HepG2 (cell line): ENCODE data around the gene PPP4C. TPM values are rescaled to one million over a fixed set of nuclear protein-coding genes. Genes with fewer than 3 reads are reported as not detected.

Source experiments
- ATF6 ChIP-seq: sonication (generic); formaldehyde crosslinking; conservative IDR thresholded peaks from 2 replicates; pipeline ENCODE4 v1.4.0; 2020; ENCODE audit warnings: missing genetic modification reagents
- DR1 ChIP-seq: sonication (generic); formaldehyde crosslinking; IDR thresholded peaks from 2 replicates; pipeline ENCODE4 v1.8.0; 2021; ENCODE audit warnings: mild to moderate bottlenecking, missing genetic modification reagents, inconsistent platforms
- HMG20B ChIP-seq: conservative IDR thresholded peaks from 2 replicates; pipeline ENCODE4 v1.6.1; 2016; ENCODE audit warnings: missing genetic modification reagents, missing compliant biosample characterization
- KLF6 ChIP-seq: IDR thresholded peaks from 2 replicates; pipeline ENCODE4 v1.8.0; 2016; ENCODE audit warnings: missing biosample characterization, missing genetic modification reagents
- RFX5 ChIP-seq: IDR thresholded peaks from 2 replicates; pipeline ENCODE4 v1.6.1; 2011; ENCODE audit warnings: low read depth, low read length, improper control_type of control experiment
- SAP130 ChIP-seq: IDR thresholded peaks from 2 replicates; pipeline ENCODE4 v1.6.1; 2016; ENCODE audit warnings: low read depth
- TBX2 ChIP-seq: sonication (generic); formaldehyde crosslinking; IDR thresholded peaks from 2 replicates; pipeline ENCODE4 v1.5.0; 2020; ENCODE audit warnings: missing genetic modification reagents, mild to moderate bottlenecking, borderline replicate concordance
- TCF12 ChIP-seq, 2 experiments: fragments of 450-650 bp in 1 of 2; sonication (generic) in 1 of 2; formaldehyde crosslinking in 1 of 2; IDR thresholded peaks; 2 replicates each; pipeline versions ENCODE4 v1.6.1 to v1.8.0; 2017 to 2022; ENCODE audit warnings: antibody characterized with exemption in 1 of 2, mild to moderate bottlenecking in 1 of 2, missing genetic modification reagents in 1 of 2, moderate library complexity in 1 of 2
- ZBTB25 ChIP-seq: IDR thresholded peaks from 2 replicates; pipeline ENCODE4 v1.6.1; 2018; ENCODE audit warnings: missing genetic modification reagents
- ZFX ChIP-seq: sonication (generic); formaldehyde crosslinking; IDR thresholded peaks from 2 replicates; pipeline ENCODE4 v1.4.0; 2020; ENCODE audit warnings: mild to moderate bottlenecking, low read depth, missing genetic modification reagents, moderate library complexity
- ZNF276 ChIP-seq: sonication (generic); formaldehyde crosslinking; IDR thresholded peaks from 2 replicates; pipeline ENCODE4 v1.4.0; 2020; ENCODE audit warnings: mild to moderate bottlenecking, low read depth, missing genetic modification reagents
- ZNF281 ChIP-seq: sonication (generic); formaldehyde crosslinking; IDR thresholded peaks from 2 replicates; pipeline ENCODE4 v1.4.0; 2020; ENCODE audit warnings: missing genetic modification reagents, borderline replicate concordance
- ZNF34 ChIP-seq: sonication (generic); formaldehyde crosslinking; IDR thresholded peaks from 2 replicates; pipeline ENCODE4 v1.4.0; 2020; ENCODE audit warnings: mild to moderate bottlenecking, missing genetic modification reagents, borderline replicate concordance
- ZNF503 ChIP-seq: sonication (generic); formaldehyde crosslinking; IDR thresholded peaks from 2 replicates; pipeline ENCODE4 v1.4.0; 2020; ENCODE audit warnings: missing genetic modification reagents
- ZNF784 ChIP-seq: sonication (generic); formaldehyde crosslinking; IDR thresholded peaks from 2 replicates; pipeline ENCODE4 v1.5.1; 2020; ENCODE audit warnings: missing genetic modification reagents, mild to moderate bottlenecking, borderline replicate concordance
- ZSCAN25 ChIP-seq: sonication (generic); formaldehyde crosslinking; IDR thresholded peaks from 2 replicates; pipeline ENCODE4 v1.8.0; 2022; ENCODE audit warnings: mild to moderate bottlenecking, missing genetic modification reagents
- polyA plus RNA-seq, 8 experiments: library from polyadenylated mRNA; depleted of rRNA in 3 of 8; stranded (reverse) in 7 of 8; unstranded in 1 of 8; fragments of >200 nt; fragmentation: Illumina TruSeq in 4 of 8; extraction: Trizol in 4 of 8; gene quantifications; 2 replicates each; pipeline versions ENCODE4 v1.2.1 to v1.2.3, GENCODE V29; 2011 to 2016; ENCODE audit warnings: low read depth in 4 of 8, missing spikeins in 1 of 8, mixed read lengths in 1 of 8; ENCODE audit not compliant: insufficient read depth in 1 of 8
- total RNA-seq, 5 experiments: library from RNA; depleted of rRNA; stranded (reverse); fragments of >200 nt; fragmentation: Illumina TruSeq; extraction: Trizol; gene quantifications; 2 replicates each; pipeline ENCODE4 v1.2.3, GENCODE V29; 2016; ENCODE audit warnings: low read depth in 1 of 5
- TF ChIP-seq, protein P1 (sequence below): sonication (generic); formaldehyde crosslinking; IDR thresholded peaks from 2 replicates; pipeline ENCODE4 v1.9.0; 2022; ENCODE audit warnings: missing genetic modification reagents, mild to moderate bottlenecking, borderline replicate concordance

The PPP4C gene
- total and polyA plus RNA-seq, 2 of the 13 experiments (the other 11 are each of a cell fraction or from before 2014, with no cell fraction given) = 176 to 220 TPM

DNA sequence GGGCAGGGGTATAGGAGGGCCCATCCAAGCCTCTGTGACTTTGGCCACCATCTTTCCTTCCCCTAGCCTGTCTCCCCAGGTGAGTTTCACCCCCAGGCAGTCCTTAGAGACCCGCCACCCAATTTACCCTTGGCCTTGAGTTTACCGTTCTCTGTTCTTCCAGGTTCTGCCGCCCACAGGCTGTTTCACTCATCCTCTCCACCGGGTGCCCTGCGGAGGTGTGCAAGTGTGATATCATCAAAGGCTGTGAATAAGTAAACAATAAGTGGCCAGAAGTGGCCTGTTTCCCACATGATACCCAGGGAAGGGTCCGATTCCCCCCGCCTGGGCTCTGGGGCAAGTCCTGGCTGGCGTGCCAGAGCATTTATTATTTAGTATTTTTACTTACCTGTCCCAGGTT is 29.6 kb upstream of the PPP4C start (continued):
- TF ChIP-seq, protein P1, sequence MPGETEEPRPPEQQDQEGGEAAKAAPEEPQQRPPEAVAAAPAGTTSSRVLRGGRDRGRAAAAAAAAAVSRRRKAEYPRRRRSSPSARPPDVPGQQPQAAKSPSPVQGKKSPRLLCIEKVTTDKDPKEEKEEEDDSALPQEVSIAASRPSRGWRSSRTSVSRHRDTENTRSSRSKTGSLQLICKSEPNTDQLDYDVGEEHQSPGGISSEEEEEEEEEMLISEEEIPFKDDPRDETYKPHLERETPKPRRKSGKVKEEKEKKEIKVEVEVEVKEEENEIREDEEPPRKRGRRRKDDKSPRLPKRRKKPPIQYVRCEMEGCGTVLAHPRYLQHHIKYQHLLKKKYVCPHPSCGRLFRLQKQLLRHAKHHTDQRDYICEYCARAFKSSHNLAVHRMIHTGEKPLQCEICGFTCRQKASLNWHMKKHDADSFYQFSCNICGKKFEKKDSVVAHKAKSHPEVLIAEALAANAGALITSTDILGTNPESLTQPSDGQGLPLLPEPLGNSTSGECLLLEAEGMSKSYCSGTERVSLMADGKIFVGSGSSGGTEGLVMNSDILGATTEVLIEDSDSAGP = no peak
- TF ChIP-seq TCF12 (IDR thresholded peaks at IDR 0.05) = no peak
- no peak for TF ChIP-seq TCF12 (CRISPR knock-in tag; IDR thresholded peaks at IDR 0.05)
- no peak for TF ChIP-seq ZNF784 (CRISPR knock-in tag)
- no peak for TF ChIP-seq ZFX (CRISPR knock-in tag)
- no peak for TF ChIP-seq ZNF34 (CRISPR knock-in tag)
- no peak for TF ChIP-seq ZNF276 (CRISPR knock-in tag)
- TF ChIP-seq ATF6 (CRISPR knock-in tag) = no peak
- no peak for TF ChIP-seq KLF6 (CRISPR knock-in tag)
- TF ChIP-seq RFX5 = no peak
- no peak for TF ChIP-seq ZNF281 (CRISPR knock-in tag)
- TF ChIP-seq SAP130 (CRISPR knock-in tag) = peak; percentile 23; the same call in 1 of the 2 replicates
- TF ChIP-seq ZNF503 (CRISPR knock-in tag) = no peak
- no peak for TF ChIP-seq HMG20B
- TF ChIP-seq ZBTB25 = no peak
- peak; percentile 45; the same call in 1 of the 2 replicates for TF ChIP-seq TBX2
- TF ChIP-seq DR1 (CRISPR knock-in tag) = no peak
- TF ChIP-seq ZSCAN25 (CRISPR knock-in tag) = 0 out of 2 replicates have a peak, but pooled peaks have one; percentile 56
